Kidney (tissue), 14 donors: ENCODE data around the gene ACOXL. TPM values are rescaled to one million over a fixed set of nuclear protein-coding genes. Genes with fewer than 3 reads are reported as not detected.

Experiments
- DNase-seq, 5 donors: peaks; one replicate each; pipeline ENCODE4 v3.0.0-alpha.2; 2013 to 2020
- FAIRE-seq: peaks from 2 replicates; lab custom pipeline; 2012; peaks lifted over from hg19 to GRCh38; lab: Jason Lieb, UNC
- H3K27ac ChIP-seq, 2 donors: one replicate each; pipeline ENCODE4 v1.7.0; 2013; ENCODE audit warnings: low read depth in 2 of 2, low read length in 2 of 2, inconsistent platforms in 1 of 2
- H3K27me3 ChIP-seq: one replicate; pipeline ENCODE4 v1.7.1; 2013; ENCODE audit warnings: low read length, inconsistent platforms; ENCODE audit not compliant: control insufficient read depth, insufficient read depth
- H3K36me3 ChIP-seq, 3 donors: one replicate each; pipeline versions ENCODE4 v1.7.0 to v1.7.1; 2013; ENCODE audit warnings: low read length in 3 of 3, control low read depth in 1 of 3, inconsistent platforms in 1 of 3; ENCODE audit not compliant: insufficient read depth in 3 of 3, control insufficient read depth in 2 of 3
- H3K4me1 ChIP-seq, 3 donors: one replicate each; pipeline versions ENCODE4 v1.7.0 to v1.7.1; 2013; ENCODE audit warnings: low read length in 3 of 3, inconsistent platforms in 1 of 3, low read depth in 1 of 3; ENCODE audit not compliant: control insufficient read depth in 2 of 3, insufficient read depth in 2 of 3
- H3K4me3 ChIP-seq, 3 donors: one replicate each; pipeline versions ENCODE4 v1.7.0 to v1.8.1; 2013; ENCODE audit warnings: low read length in 3 of 3, control low read depth in 1 of 3, inconsistent platforms in 1 of 3
- H3K9ac ChIP-seq, 3 donors: one replicate each; pipeline versions ENCODE4 v1.7.0 to v1.7.1; 2013; ENCODE audit warnings: low read length in 3 of 3, control low read depth in 1 of 3, inconsistent platforms in 1 of 3
- H3K9me3 ChIP-seq, 3 donors: one replicate each; pipeline versions ENCODE4 v1.7.0 to v1.7.1; 2013; ENCODE audit warnings: low read length in 3 of 3, control low read depth in 1 of 3, inconsistent platforms in 1 of 3; ENCODE audit not compliant: control insufficient read depth in 2 of 3, insufficient read depth in 1 of 3
- CTCF ChIP-seq: IDR thresholded peaks from 3 replicates; pipeline ENCODE4 v1.5.1; 2012; ENCODE audit warnings: mild to moderate bottlenecking, moderate library complexity, borderline replicate concordance; ENCODE audit not compliant: insufficient read depth; ENCODE audit errors: extremely low read depth
- intact Hi-C: fragments of 100-400 bp; cut with DNase I; formaldehyde crosslinking; loops from one replicate; pipeline ENCODE4 v1.11.1; 2022
- polyA plus RNA-seq: library from polyadenylated mRNA; stranded (reverse); fragments of 350-450 nt; fragmentation: Illumina TruSeq; extraction: RNeasy Lipid Tissue Mini Kit (QIAGEN cat#74804); gene quantifications from one replicate; pipeline ENCODE4 v1.2.3, GENCODE V29; 2014; ENCODE audit warnings: low read depth, low replicate concordance; ENCODE audit not compliant: insufficient read depth
- total RNA-seq: library from RNA; stranded (reverse); fragmentation: NEBNext Ultra II Directional; extraction: Animal tissue kit (Norgen Biotek cat#: 25700); gene quantifications from one replicate; pipeline ENCODE4 v1.2.1, GENCODE V29; 2021
- donor health status: control.
- donor health status: control.
- donor health status: control.
- donor health status: control.
- donor health status: control.
- donor health status: DM: yes; HTN: yes; CAD: no.
- donor health status: Normal renal cell carcinoma (clear cell type).

ACOXL gene
- total and polyA plus RNA-seq, 2 donors from 2014 or later: 2.0 TPM; not detected in 1

GRCh38 chr2:110886826-110887573 is 154.6 kb downstream of the ACOXL start:
- no peak overlapping the region for H3K27ac ChIP-seq
- TF ChIP-seq CTCF: no peak
- intact Hi-C loops: no loop called here
- H3K4me1 ChIP-seq: no peaks in the 10 kb centered on the region
- H3K4me3 ChIP-seq: no peak overlapping the region
- no peak for DNase-seq
- no peaks in the 10 kb centered on the region for H3K9me3 ChIP-seq
- no peaks in the 10 kb centered on the region for H3K27me3 ChIP-seq
- H3K36me3 ChIP-seq: no peaks in the 10 kb centered on the region
- FAIRE-seq: no peak
- H3K9ac ChIP-seq: no peak overlapping the region

GRCh38 chr2:110888411-110888810 is 156.0 kb downstream of the ACOXL start:
- intact Hi-C loops: no loop called here
- no peaks in the 10 kb centered on the region for H3K36me3 ChIP-seq
- H3K27ac ChIP-seq: no peak overlapping the region
- no peaks in the 10 kb centered on the region for H3K9me3 ChIP-seq
- no peaks in the 10 kb centered on the region for H3K4me1 ChIP-seq
- FAIRE-seq (no peak), DNase-seq (peak in 3 of 5 donors; percentile 33 to 92 (median 80))
- no peaks in the 10 kb centered on the region for H3K27me3 ChIP-seq
- TF ChIP-seq CTCF: no peak
- H3K4me3 ChIP-seq: no peak overlapping the region
- no peak overlapping the region for H3K9ac ChIP-seq

- H3K9me3 ChIP-seq: no peaks in the 10 kb centered on the region
- no peak overlapping the region for H3K27ac ChIP-seq
- H3K4me3 ChIP-seq: no peak overlapping the region
- no peak for TF ChIP-seq CTCF
- H3K4me1 ChIP-seq: no peaks in the 10 kb centered on the region
- H3K27me3 ChIP-seq: no peaks in the 10 kb centered on the region
- H3K9ac ChIP-seq: no peak overlapping the region
- DNase-seq: no peak
- FAIRE-seq: no peak
- no peaks in the 10 kb centered on the region for H3K36me3 ChIP-seq
- intact Hi-C loops: no loop called here
Observed at GRCh38 chr2:110891626-110892025, 159.3 kb downstream of the ACOXL start.
